Astrocyte (in vitro differentiated cells and primary cell): Measurements from ENCODE around the gene EXOSC5.

ENCODE experiments used
- EZH2 ChIP-seq: IDR thresholded peaks from 2 replicates; pipeline ENCODE4 v1.6.1; 2012; ENCODE audit warnings: mild to moderate bottlenecking, low read length, inconsistent platforms; ENCODE audit not compliant: insufficient read depth
- TF ChIP-seq, protein P1 (sequence below): IDR thresholded peaks from 2 replicates; pipeline ENCODE4 v1.5.1; 2011; ENCODE audit warnings: low read depth, mild to moderate bottlenecking, inconsistent platforms, low read length, moderate library complexity; ENCODE audit not compliant: insufficient read depth

DNA sequence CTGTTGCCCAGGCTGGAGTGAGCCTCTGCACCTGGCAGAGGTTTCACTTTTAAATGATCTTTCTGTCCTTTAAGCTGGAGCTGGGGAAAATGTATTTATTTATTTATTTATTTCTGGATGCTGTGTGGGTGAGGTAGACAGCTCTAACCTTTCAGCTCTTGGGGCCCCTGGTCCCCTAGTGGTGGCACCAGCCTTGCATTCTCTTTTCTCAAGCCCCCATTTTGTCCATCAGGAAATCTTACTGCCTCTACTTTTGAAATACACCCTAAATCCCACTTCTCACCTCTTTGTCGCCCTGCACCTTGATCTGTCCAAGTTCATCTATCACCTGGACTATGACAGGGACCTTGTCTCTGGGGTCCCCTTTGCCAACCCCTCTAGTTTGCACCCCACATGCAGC, 31.1 kb downstream of the EXOSC5 start:
- TF ChIP-seq, protein P1, sequence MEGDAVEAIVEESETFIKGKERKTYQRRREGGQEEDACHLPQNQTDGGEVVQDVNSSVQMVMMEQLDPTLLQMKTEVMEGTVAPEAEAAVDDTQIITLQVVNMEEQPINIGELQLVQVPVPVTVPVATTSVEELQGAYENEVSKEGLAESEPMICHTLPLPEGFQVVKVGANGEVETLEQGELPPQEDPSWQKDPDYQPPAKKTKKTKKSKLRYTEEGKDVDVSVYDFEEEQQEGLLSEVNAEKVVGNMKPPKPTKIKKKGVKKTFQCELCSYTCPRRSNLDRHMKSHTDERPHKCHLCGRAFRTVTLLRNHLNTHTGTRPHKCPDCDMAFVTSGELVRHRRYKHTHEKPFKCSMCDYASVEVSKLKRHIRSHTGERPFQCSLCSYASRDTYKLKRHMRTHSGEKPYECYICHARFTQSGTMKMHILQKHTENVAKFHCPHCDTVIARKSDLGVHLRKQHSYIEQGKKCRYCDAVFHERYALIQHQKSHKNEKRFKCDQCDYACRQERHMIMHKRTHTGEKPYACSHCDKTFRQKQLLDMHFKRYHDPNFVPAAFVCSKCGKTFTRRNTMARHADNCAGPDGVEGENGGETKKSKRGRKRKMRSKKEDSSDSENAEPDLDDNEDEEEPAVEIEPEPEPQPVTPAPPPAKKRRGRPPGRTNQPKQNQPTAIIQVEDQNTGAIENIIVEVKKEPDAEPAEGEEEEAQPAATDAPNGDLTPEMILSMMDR, result no peak
- no peak for TF ChIP-seq EZH2
